ENCODE measurements around the gene WDFY4. TPM values are rescaled to one million over a fixed set of nuclear protein-coding genes. Genes with fewer than 3 reads are reported as not detected.

WDFY4 gene
- total RNA-seq, 1 donor from 2014 or later = 4.3 TPM

DNA sequence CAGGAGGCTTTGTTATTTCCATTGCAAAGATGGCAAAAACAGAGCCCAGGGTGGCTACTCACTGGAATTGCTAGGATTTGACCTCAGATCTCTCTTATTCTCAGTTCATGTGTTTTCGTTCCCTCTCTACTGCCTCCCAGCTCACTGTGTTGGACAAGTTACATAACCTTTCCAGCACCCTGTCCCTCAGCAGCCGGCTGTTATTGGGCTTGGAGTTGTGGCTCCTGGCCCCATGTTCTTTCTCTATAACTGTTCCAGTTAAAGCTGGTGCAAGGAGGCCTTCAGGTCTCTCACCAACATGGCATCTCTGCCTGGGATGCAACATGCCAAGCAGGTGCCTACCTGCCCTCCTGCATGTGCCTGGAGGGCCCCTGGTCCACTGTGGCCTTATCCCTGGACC is 198.2 kb downstream of the WDFY4 start:
- Mint-ChIP-seq H3K4me3 (no peak overlapping the region), H3K27ac (no peak overlapping the region), H3K27me3 (ENCODE audit: low read depth) (peaks cover 45% of the 10 kb centered on the region), H3K9me3 (no peaks in the 10 kb centered on the region), H3K36me3 (no peaks in the 10 kb centered on the region), H3K4me1 (no peaks in the 10 kb centered on the region)
- TF ChIP-seq, protein P1, sequence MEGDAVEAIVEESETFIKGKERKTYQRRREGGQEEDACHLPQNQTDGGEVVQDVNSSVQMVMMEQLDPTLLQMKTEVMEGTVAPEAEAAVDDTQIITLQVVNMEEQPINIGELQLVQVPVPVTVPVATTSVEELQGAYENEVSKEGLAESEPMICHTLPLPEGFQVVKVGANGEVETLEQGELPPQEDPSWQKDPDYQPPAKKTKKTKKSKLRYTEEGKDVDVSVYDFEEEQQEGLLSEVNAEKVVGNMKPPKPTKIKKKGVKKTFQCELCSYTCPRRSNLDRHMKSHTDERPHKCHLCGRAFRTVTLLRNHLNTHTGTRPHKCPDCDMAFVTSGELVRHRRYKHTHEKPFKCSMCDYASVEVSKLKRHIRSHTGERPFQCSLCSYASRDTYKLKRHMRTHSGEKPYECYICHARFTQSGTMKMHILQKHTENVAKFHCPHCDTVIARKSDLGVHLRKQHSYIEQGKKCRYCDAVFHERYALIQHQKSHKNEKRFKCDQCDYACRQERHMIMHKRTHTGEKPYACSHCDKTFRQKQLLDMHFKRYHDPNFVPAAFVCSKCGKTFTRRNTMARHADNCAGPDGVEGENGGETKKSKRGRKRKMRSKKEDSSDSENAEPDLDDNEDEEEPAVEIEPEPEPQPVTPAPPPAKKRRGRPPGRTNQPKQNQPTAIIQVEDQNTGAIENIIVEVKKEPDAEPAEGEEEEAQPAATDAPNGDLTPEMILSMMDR (IDR thresholded peaks at IDR 0.05; ENCODE audit: unreplicated experiment) = no peak
- no peak for DNase-seq (ENCODE audit: low spot score in 2 of 2, unreplicated experiment in 2 of 2)

DNA sequence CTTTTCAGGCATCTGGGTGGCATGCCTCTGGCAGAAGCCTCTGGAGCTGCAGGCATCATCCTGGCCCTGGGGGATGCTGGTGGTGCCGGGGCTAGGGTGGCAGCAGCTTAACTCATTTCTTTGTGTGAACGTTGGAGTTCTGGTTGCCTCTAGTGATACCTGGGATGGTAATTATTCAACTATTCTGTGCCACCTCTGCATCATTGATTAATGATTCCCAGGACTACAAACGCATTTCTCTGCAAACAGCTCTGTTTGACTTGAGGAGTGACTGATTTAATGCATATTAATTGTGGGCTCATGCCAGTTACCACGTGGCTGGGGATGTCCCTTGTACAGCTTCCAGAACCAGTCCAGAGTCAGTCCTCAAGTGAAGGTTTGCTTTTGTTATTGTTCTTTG is 199.0 kb downstream of the WDFY4 start:
- H3K4me1 Mint-ChIP-seq = no peaks in the 10 kb centered on the region
- H3K27me3 Mint-ChIP-seq (ENCODE audit: low read depth) = peaks cover 45% of the 10 kb centered on the region
- H3K4me3 Mint-ChIP-seq = no peak overlapping the region
- H3K36me3 Mint-ChIP-seq = no peaks in the 10 kb centered on the region
- no peaks in the 10 kb centered on the region for H3K9me3 Mint-ChIP-seq
- TF ChIP-seq, protein P1 (IDR thresholded peaks at IDR 0.05; ENCODE audit: unreplicated experiment) = no peak
- no peak for DNase-seq (ENCODE audit: low spot score in 2 of 2, unreplicated experiment in 2 of 2)
- no peak overlapping the region for H3K27ac Mint-ChIP-seq

DNA sequence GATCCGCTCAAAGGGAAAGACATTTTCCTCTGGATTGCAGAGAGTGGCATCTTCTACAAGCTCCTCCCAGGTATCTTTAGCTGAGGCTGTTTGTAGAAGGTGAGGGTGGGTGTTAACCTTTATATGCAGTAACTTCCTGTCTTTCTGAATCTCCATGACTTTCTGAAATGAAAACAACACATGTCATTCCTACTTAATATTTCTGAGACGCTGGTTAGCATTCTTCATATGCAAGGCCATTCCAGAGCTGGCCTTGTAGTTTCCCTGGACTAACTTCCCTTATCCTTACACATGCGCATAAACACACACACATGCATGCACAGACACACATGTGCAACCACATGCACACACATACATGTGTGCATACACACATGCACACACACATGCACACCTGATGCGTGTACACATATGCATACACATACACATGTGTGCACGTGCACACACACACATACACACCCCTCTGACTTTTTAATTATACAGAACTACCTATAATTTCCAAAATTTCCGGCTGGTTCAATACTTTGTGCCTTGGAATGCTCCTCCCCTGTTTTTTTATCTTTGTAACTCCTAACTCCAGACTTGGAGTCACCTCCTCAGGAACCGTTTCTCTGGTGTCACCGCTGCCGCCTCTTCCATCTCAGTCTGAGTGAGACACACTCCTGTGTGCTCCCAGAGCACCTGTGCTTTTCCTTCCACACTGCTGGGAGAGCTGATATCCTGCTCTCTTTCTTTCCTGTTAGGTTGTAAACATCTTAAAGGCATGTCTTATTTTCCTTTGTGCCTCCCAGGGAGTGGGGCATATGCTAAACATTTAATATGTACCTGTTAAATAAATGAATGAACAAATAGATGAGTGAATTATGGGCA is 199.7 kb downstream of the WDFY4 start:
- no peaks in the 10 kb centered on the region for H3K4me1 Mint-ChIP-seq
- TF ChIP-seq, protein P1 (IDR thresholded peaks at IDR 0.05; ENCODE audit: unreplicated experiment) = no peak
- no peak for DNase-seq (ENCODE audit: low spot score in 2 of 2, unreplicated experiment in 2 of 2)
- peaks cover 48% of the 10 kb centered on the region for H3K27me3 Mint-ChIP-seq (ENCODE audit: low read depth)
- H3K9me3 Mint-ChIP-seq = no peaks in the 10 kb centered on the region
- no peaks in the 10 kb centered on the region for H3K36me3 Mint-ChIP-seq
- no peak overlapping the region for H3K27ac Mint-ChIP-seq
- H3K4me3 Mint-ChIP-seq = no peak overlapping the region

DNA sequence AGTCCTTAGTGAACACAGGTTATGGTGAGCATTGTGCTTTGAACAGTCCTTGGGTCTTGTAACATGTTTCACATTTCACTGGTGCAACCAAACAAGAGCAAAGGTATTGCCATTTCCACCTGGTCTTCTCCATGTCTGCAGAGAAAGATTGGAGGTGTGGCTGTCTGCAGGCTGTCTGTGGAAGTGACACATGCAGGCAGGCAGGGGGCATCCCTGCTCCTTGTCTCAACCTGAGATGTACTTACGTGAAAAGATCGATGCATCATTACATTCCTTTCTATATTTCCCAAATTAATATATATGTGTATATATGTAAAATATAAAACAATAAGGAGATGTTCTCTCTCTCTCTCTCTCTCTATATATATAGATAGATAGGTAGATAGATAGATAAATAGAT is 200.7 kb downstream of the WDFY4 start:
- Mint-ChIP-seq H3K4me3 (no peak overlapping the region), H3K9me3 (no peaks in the 10 kb centered on the region), H3K4me1 (no peaks in the 10 kb centered on the region), H3K36me3 (no peaks in the 10 kb centered on the region), H3K27me3 (ENCODE audit: low read depth) (peaks cover 49% of the 10 kb centered on the region), H3K27ac (no peak overlapping the region)
- no peak for DNase-seq (ENCODE audit: low spot score in 2 of 2, unreplicated experiment in 2 of 2)
- TF ChIP-seq, protein P1 (IDR thresholded peaks at IDR 0.05; ENCODE audit: unreplicated experiment) = no peak

DNA sequence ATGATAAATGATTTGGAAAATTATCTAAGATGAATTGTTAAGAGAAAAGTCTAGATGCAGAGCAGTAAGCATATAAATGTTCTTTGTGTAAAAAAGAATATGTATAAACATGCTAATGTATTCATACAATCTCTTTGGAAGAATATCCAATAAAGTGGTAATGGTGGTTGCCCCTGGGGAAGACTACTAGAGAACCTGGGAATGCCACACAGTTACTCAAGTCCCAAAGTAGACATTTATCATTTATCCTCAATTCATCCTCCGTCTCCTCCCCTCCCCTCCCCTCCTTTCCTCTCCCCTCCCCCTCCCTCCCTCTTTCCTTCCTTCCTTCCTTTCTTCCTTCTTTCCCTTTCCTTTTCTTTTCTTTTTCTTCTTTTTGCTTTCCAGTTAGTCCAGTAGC is 203.3 kb downstream of the WDFY4 start:
- TF ChIP-seq, protein P1 (IDR thresholded peaks at IDR 0.05; ENCODE audit: unreplicated experiment) = no peak
- peaks cover 49% of the 10 kb centered on the region for H3K27me3 Mint-ChIP-seq (ENCODE audit: low read depth)
- no peaks in the 10 kb centered on the region for H3K9me3 Mint-ChIP-seq
- no peak for DNase-seq (ENCODE audit: low spot score in 2 of 2, unreplicated experiment in 2 of 2)
- no peaks in the 10 kb centered on the region for H3K4me1 Mint-ChIP-seq
- no peaks in the 10 kb centered on the region for H3K36me3 Mint-ChIP-seq
- no peak overlapping the region for H3K4me3 Mint-ChIP-seq
- no peak overlapping the region for H3K27ac Mint-ChIP-seq

Data from mesothelial cell of epicardium (in vitro differentiated cells).